HG03354 (cell line): ENCODE results near the gene MS4A15.
"Not testable (repeated sequence)": the region's sequence is repeated elsewhere in the genome, so short reads cannot be mapped to it uniquely, and the experiment has no call there.

Experiments used
- ATAC-seq: cut with Tn5 transposase; IDR thresholded peaks from one replicate; pipeline ENCODE4 v1.9.1; 2021; ENCODE audit warnings: mild to moderate bottlenecking; ENCODE audit not compliant: unreplicated experiment, poor library complexity, severe bottlenecking

The MS4A15 gene

DNA sequence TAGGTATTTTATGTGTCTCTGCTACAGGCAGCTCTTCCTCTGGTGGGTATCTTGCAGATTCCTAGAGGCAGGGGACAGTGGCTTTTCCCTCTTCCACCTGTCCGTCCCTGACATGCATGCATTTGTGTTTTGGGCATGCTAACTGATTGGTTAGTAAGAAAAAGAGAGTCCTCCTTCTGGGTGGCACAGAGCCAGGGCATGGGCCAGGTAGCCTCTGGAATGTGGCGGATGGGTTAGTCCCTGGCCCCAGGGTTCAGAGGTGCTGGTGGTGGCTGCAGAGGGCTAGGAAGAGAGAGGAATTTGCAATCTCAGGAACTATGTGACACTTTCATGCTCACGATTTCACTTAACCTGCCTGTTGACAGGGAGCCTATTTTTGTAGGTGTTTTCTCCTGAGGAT lies 5.8 kb upstream of the MS4A15 start:
- ATAC-seq = no peak

DNA sequence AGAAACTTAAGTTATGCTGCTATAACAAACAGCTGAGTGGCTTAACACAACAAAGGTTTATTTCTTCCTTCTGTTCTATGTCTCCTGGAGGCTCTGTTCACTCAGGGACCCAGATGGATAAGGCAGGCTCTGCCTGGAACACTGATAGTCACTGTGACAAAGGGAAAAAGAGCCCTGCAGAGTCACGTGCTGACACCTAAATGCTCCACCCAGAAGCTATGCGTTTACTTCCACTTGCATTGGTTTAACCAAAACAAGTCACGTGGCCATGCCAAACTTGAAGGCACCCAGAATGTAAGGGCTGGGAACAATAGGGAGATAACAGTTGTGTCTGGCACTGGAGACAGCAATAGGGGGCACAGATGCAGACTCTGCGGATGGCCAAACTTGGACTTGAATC lies 3.4 kb upstream of the MS4A15 start:
- ATAC-seq = no peak

- ATAC-seq = no peak
Observed at GRCh38 chr11:60754887-60755286, 1.8 kb upstream of the MS4A15 start.

DNA sequence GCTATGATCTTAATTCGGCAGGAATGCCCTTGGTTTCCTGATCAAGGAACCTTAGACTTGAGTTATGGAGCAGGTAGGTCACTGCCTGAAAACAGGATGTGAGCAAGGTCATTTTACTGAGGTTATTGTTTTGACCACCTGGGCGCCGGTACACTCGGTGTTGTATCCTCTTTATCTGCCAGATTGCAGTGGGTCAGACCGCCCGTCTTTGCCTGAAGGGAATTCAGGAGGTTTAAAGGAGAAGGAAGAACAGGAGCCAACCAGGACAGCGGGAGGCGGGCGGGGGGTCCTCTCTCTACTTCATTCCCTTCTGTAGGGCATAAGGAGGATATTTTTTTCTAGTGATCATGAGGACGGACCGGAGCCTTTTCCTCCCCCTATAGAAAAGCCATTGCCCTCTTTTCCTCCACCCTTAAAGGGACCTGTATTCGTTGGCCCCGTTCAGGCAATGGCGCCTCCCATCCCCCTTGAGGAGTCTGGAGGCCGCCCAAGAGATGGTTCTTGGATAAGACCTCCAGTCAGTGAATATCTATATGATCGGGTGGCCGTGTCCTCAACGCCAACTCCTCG lies 649 bp downstream of the MS4A15 start:
- no peak for ATAC-seq

DNA sequence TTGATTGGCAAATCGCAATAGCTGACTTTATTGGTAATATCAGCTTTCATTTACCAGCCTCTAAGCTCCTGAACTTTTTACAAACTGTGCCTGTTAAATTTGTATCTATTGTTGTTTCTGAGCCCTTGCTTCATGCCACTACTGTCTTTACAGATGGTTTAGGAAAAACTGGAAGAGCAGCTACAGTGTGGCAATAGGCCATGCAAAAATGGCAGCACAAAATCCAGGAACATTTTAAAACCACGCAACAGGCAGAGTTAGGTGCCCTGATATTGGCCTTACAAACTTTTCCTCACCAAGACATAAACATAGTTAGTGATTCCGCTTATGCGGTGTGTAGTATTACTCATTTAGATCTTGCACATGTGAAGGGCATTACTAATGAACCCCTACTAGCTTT lies 2.0 kb downstream of the MS4A15 start:
- not testable (repeated sequence) for ATAC-seq

- ATAC-seq = not testable (repeated sequence)
Observed at GRCh38 chr11:60759438-60760225, 3.0 kb downstream of the MS4A15 start.

GRCh38 chr11:60761436-60762190 lies 4.9 kb downstream of the MS4A15 start:
- peak; percentile 32 for ATAC-seq

DNA sequence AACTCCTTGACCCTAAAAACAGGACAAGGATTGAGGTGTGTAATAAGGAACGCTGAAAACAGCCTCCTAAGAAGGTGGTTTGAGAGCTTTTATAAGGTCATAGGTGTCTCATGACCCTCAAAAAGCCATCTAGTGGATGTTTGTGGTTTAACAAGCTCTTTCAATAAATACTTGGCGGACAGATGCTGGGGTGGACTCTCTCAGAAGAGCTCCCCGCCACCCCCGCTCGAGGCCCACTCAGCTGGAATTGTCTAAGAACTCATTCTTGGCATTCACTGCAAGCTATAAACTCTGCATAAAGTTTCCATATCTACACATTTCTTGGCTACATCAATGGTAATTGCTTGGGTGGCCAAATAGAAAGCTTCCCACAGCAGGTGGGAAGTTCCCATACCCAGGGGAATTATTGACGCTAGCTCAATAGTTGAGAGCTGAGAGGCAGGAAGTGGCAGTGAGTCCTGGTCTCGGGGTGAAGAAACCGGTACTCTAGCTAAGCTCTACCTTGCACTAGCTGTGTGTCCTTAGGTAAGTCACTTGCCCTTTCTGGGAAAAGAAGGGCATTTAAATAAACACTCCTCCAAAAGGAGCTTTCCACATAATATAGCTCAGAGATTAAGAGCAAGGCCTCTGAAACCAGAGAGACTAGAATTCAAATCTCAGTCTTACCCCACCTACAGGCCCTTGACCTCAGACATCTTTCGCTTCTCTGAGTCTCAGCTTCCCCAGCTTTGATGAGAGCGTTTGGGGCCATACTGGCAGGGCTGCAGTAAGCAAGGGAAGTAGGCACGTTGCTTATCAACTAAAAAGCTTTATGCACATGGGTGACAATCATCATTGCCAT lies 6.4 kb downstream of the MS4A15 start:
- peak; percentile 73 for ATAC-seq

GRCh38 chr11:60763692-60764369 lies 7.2 kb downstream of the MS4A15 start:
- ATAC-seq = no peak

DNA sequence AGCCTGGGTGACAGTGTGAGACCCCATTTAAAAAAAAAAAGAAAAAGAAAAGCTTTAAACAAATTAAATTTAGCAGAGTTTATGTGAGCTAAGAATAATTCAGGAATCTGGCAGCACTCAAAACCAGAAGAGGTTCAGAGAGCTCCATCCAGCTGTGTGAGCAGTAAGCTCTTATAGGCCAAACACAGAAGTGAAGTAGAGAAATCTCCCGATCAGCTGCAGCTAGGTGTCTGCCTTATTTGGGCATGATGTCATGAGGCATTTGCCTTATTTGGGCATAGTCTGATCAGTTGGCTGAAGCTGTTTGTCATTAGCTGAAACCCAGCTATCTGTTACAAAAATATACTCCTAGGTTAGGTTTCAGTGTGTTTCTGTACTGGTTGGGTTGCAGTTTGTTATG lies 8.2 kb downstream of the MS4A15 start:
- peak; percentile 49 for ATAC-seq

DNA sequence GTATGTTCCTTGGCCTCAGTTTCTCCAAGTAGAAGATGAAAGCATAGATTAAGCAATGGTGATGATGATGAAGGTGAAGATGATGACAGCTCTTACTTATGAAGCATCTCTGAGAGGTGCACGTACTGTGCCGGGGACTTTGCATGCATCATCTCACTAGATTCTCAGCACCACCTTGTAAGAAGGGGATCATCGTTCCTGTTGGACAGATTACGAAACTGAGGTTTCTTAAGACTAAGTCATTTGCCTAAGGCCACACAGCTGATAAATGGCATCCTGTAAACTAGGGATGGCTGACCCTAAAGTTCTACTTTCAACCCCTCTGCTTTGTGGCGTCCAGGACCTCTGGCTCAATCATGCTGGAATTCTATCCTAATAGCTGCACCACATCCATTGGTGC lies 8.7 kb downstream of the MS4A15 start:
- ATAC-seq = no peak

DNA sequence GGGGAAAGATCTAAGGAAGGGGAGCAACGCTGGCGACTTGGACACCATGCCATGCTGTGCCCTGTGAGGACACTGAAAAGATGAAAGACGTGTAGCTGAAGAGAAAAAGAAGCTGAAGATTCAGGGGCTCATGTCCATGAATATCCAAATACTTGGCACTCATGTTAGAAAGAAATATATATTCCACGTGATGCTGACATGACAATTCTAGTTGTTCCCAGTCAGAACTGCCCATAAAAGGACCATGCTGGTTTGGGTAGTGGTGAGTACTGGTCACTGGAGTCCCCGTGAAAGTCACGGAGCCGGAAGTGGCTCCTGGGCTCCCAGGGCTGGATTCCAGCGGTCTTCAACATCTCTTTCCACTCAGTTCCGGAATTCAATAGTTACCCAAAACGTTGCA lies 9.9 kb downstream of the MS4A15 start:
- ATAC-seq = no peak

- ATAC-seq = no peak
Observed at GRCh38 chr11:60767388-60767811, 10.7 kb downstream of the MS4A15 start.

- ATAC-seq = no peak
Observed at GRCh38 chr11:60768202-60768601, 11.5 kb downstream of the MS4A15 start.

DNA sequence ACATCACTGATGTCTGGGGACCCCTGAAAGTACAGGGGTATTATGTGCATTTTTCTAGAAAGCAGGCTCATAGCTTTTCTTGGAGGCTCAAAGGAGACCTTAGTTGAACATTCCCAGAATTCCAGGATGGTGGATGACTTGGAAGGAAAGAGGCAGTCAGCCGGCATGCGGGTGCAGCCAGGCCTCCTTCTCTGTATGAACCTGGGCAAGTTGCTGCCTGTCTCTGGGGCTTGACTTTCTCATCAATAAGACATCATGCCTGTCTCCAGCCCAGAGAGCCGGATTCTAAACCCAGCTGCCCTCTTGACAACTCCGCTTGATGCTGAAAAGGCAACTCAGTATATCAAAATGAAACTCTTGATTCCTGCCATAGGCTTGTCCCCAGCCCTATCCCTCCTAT lies 12.6 kb downstream of the MS4A15 start:
- ATAC-seq = no peak

GRCh38 chr11:60769811-60770210 lies 13.1 kb downstream of the MS4A15 start:
- no peak for ATAC-seq

- no peak for ATAC-seq
Observed at GRCh38 chr11:60771146-60771545, 14.5 kb downstream of the MS4A15 start.

- no peak for ATAC-seq
Observed at GRCh38 chr11:60771879-60772525, 15.3 kb downstream of the MS4A15 start.

DNA sequence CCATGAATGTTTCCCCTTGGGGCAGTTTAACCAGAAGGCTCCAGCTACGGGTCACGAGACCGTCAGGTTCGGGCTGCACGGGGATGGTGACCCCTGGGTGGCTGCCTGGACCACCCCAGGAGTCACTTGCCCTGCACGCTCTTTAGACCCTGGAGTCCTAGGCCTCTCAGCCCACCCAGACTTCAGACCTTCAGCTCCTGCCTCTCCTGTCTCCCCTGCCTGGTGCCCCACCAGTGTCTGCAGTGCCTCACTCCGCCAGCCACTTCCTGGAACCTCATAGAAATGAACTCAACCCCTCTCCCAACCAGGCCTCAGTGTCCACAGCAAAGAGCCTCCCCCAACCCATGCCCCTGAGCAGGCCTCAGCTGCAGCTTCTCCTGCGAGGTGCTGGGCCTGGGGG lies 16.0 kb downstream of the MS4A15 start:
- no peak for ATAC-seq
